UCSD-AML1 (cell line): ENCODE data around the gene ETS1.

Experiments used
- DNase-seq: peaks from one replicate; lab custom pipeline; 2025; ENCODE audit not compliant: unreplicated experiment; lab: John Stamatoyannopoulos, UW

Gene ETS1

GRCh38 chr11:128520888-128521681 lies 66.3 kb downstream of the ETS1 start:
- no peak for DNase-seq

- no peak for DNase-seq
These were observed 67.0 kb downstream of the ETS1 start for GRCh38 chr11:128520206-128520887.

- no peak for DNase-seq
These were observed 68.0 kb downstream of the ETS1 start for GRCh38 chr11:128519338-128519737.

GRCh38 chr11:128518493-128519207 lies 68.7 kb downstream of the ETS1 start:
- DNase-seq = no peak

GRCh38 chr11:128517451-128518230 lies 69.7 kb downstream of the ETS1 start:
- DNase-seq = no peak

- DNase-seq = no peak
These were observed 70.5 kb downstream of the ETS1 start for GRCh38 chr11:128516886-128517285.

GRCh38 chr11:128515826-128516778 lies 71.3 kb downstream of the ETS1 start:
- DNase-seq = no peak

GRCh38 chr11:128515086-128515485 lies 72.3 kb downstream of the ETS1 start:
- no peak for DNase-seq

- DNase-seq = no peak
These were observed 73.3 kb downstream of the ETS1 start for GRCh38 chr11:128513915-128514681.

- no peak for DNase-seq
These were observed 74.8 kb downstream of the ETS1 start for GRCh38 chr11:128512474-128512996.

- no peak for DNase-seq
These were observed 75.6 kb downstream of the ETS1 start for GRCh38 chr11:128511712-128512111.

- no peak for DNase-seq
These were observed 77.6 kb downstream of the ETS1 start for GRCh38 chr11:128509621-128510389.

GRCh38 chr11:128508770-128509510 lies 78.4 kb downstream of the ETS1 start:
- no peak for DNase-seq

- no peak for DNase-seq
These were observed 79.4 kb downstream of the ETS1 start for GRCh38 chr11:128507936-128508335.

GRCh38 chr11:128506999-128507611 lies 80.3 kb downstream of the ETS1 start:
- DNase-seq = no peak

GRCh38 chr11:128506356-128506755 lies 81.0 kb downstream of the ETS1 start:
- no peak for DNase-seq

- no peak for DNase-seq
These were observed 81.8 kb downstream of the ETS1 start for GRCh38 chr11:128505449-128506065.
